SK-N-SH treated with all-trans-retinoic acid at 6 μM for 48 hours (cell line): ENCODE results near the gene TBC1D9.

Source experiments
- PATZ1 ChIP-seq: fragments of 250-450 bp; sonication (Bioruptor Pico); IDR thresholded peaks from 2 replicates; pipeline ENCODE4 v1.8.0; 2020; ENCODE audit warnings: mild to moderate bottlenecking, moderate library complexity, borderline replicate concordance
- PPARA ChIP-seq: fragments of 250-450 bp; sonication (Bioruptor Pico); IDR thresholded peaks from 2 replicates; pipeline ENCODE4 v1.5.0; 2020; ENCODE audit warnings: mild to moderate bottlenecking, borderline replicate concordance
- SNAI2 ChIP-seq: fragments of 250-450 bp; sonication (Bioruptor Pico); IDR thresholded peaks from 2 replicates; pipeline ENCODE4 v1.5.0; 2020; ENCODE audit warnings: mild to moderate bottlenecking, moderate library complexity
- ZFP3 ChIP-seq: fragments of 250-450 bp; sonication (Bioruptor Pico); IDR thresholded peaks from 2 replicates; pipeline ENCODE4 v1.5.0; 2020; ENCODE audit warnings: mild to moderate bottlenecking, moderate library complexity
- ZFP30 ChIP-seq: fragments of 450-650 bp; formaldehyde crosslinking; IDR thresholded peaks from 2 replicates; pipeline ENCODE4 v1.5.0; 2022; ENCODE audit warnings: mild to moderate bottlenecking, moderate library complexity
- ZNF565 ChIP-seq: fragments of 450-650 bp; formaldehyde crosslinking; conservative IDR thresholded peaks from 2 replicates; pipeline ENCODE4 v1.5.0; 2020; ENCODE audit warnings: low read depth, mild to moderate bottlenecking, moderate library complexity
- ZNF70 ChIP-seq: fragments of 450-650 bp; formaldehyde crosslinking; IDR thresholded peaks from 2 replicates; pipeline ENCODE4 v1.5.0; 2020; ENCODE audit warnings: mild to moderate bottlenecking, moderate library complexity
- TF ChIP-seq, protein P1 (sequence below): fragments of 250-450 bp; sonication (Bioruptor Pico); IDR thresholded peaks from 2 replicates; pipeline ENCODE4 v1.5.0; 2020; ENCODE audit warnings: mild to moderate bottlenecking, moderate library complexity

DNA sequence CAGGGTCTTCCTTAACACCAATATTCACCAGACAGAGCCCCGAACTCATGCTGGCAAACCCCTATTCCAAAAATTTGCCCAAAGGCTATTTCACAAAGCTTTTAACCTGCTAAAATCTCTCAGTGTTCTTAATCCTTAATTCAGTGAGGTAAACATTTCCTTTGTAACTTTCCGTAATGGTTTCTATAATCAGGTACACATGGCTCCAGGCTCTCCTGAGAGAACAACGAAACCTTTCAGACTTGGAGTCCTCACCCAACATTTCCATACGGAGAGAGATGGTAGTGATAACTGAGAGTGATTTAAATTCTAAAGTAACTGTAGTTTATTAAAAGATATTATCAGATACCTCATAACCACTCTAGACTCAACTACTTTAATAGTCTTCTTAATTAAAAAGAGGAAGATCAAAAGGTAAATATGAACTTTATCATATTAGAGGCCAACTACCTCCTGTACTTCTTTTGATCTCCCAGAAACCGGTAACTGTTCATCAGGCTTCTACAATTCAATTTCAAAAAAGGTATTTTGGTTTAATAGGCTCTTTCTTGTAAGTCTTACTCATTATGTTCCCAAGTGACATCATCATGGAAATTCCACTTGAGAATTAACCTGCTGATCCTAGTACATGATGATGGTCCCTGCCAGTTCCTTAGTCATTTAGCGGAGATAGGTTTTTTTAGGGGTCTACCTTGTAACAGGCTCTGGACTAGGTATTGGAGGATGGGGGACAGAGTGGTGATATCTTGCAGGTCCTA is 96.1 kb downstream of the TBC1D9 start:
- TF ChIP-seq ZNF565: no peak
- TF ChIP-seq, protein P1, sequence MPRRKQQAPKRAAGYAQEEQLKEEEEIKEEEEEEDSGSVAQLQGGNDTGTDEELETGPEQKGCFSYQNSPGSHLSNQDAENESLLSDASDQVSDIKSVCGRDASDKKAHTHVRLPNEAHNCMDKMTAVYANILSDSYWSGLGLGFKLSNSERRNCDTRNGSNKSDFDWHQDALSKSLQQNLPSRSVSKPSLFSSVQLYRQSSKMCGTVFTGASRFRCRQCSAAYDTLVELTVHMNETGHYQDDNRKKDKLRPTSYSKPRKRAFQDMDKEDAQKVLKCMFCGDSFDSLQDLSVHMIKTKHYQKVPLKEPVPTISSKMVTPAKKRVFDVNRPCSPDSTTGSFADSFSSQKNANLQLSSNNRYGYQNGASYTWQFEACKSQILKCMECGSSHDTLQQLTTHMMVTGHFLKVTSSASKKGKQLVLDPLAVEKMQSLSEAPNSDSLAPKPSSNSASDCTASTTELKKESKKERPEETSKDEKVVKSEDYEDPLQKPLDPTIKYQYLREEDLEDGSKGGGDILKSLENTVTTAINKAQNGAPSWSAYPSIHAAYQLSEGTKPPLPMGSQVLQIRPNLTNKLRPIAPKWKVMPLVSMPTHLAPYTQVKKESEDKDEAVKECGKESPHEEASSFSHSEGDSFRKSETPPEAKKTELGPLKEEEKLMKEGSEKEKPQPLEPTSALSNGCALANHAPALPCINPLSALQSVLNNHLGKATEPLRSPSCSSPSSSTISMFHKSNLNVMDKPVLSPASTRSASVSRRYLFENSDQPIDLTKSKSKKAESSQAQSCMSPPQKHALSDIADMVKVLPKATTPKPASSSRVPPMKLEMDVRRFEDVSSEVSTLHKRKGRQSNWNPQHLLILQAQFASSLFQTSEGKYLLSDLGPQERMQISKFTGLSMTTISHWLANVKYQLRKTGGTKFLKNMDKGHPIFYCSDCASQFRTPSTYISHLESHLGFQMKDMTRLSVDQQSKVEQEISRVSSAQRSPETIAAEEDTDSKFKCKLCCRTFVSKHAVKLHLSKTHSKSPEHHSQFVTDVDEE: no peak
- no peak for TF ChIP-seq ZNF70
- no peak for TF ChIP-seq PATZ1 (CRISPR knock-in tag)
- TF ChIP-seq ZFP30 (CRISPR knock-in tag): no peak
- no peak for TF ChIP-seq SNAI2 (CRISPR knock-in tag)
- no peak for TF ChIP-seq ZFP3 (CRISPR knock-in tag)
- no peak for TF ChIP-seq PPARA (CRISPR knock-in tag)
